Uterus (tissue), 4 donors: ENCODE results near the gene DNAH17. TPM values are rescaled to one million over a fixed set of nuclear protein-coding genes. Genes with fewer than 3 reads are reported as not detected.

Experiments
- DNase-seq, 2 donors: peaks; one replicate each; pipeline ENCODE4 v3.0.0-alpha.2; 2019 to 2020
- H3K27ac ChIP-seq, 2 donors: fragments of 200-600 bp; sonication (generic); 1 replicate in 1 of 2; 2 replicates in 1 of 2; pipeline ENCODE4 v1.5.1; 2016 to 2018
- H3K27me3 ChIP-seq, 2 donors: fragments of 200-600 bp; sonication (generic); one replicate each; pipeline ENCODE4 v1.5.1; 2018 to 2019; ENCODE audit warnings: control low read depth in 1 of 2
- H3K36me3 ChIP-seq, 2 donors: fragments of 200-600 bp; sonication (generic); one replicate each; pipeline ENCODE4 v1.5.1; 2019; ENCODE audit warnings: control low read depth in 1 of 2
- H3K4me1 ChIP-seq, 2 donors: fragments of 200-600 bp; sonication (generic); one replicate each; pipeline ENCODE4 v1.5.1; 2018 to 2019; ENCODE audit warnings: control low read depth in 1 of 2
- H3K4me3 ChIP-seq, 2 donors: fragments of 200-600 bp; sonication (generic); 1 replicate in 1 of 2; 2 replicates in 1 of 2; pipeline ENCODE4 v1.5.1; 2018 to 2019; ENCODE audit warnings: mild to moderate bottlenecking in 1 of 2
- H3K9me3 ChIP-seq, 2 donors: fragments of 200-600 bp; sonication (generic); one replicate each; pipeline ENCODE4 v1.5.1; 2019; ENCODE audit warnings: control low read depth in 1 of 2
- CTCF ChIP-seq, 4 experiments: fragments of 200-600 bp in 2 of 4; fragments of 450-650 bp in 2 of 4; sonication (generic) in 2 of 4; IDR thresholded peaks; one replicate each; pipeline ENCODE4 v1.5.1; 2016 to 2019; ENCODE audit warnings: antibody characterized with exemption in 4 of 4, mild to moderate bottlenecking in 2 of 4, moderate library complexity in 1 of 4
- POLR2A ChIP-seq, 2 donors: fragments of 450-650 bp; IDR thresholded peaks; one replicate each; pipeline ENCODE4 v1.6.1; 2016; ENCODE audit warnings: antibody characterized with exemption in 2 of 2, mild to moderate bottlenecking in 1 of 2, moderate library complexity in 1 of 2
- intact Hi-C: fragments of 100-400 bp; cut with DNase I; formaldehyde crosslinking; loops from one replicate; pipeline ENCODE4 v1.15.1; 2023; ENCODE audit warnings: low total_unique reads
- total RNA-seq, 4 donors: library from RNA; depleted of rRNA in 3 of 4; stranded (reverse); fragments of >200 nt in 3 of 4; gene quantifications; one replicate each; pipeline versions ENCODE4 v1.1.0 to v1.2.4, GENCODE V29; 2014 to 2023
- donor health status: DM: yes; HTN: yes; CAD: no.

DNAH17 gene
- total RNA-seq, 4 donors from 2014 or later = 0.03 to 1.1 TPM; not detected in 2

- Histone ChIP-seq H3K27me3 (no peaks in the 10 kb centered on the region), H3K4me3 (no peak overlapping the region), H3K36me3 (no peaks in the 10 kb centered on the region), H3K4me1 (no peaks in the 10 kb centered on the region), H3K27ac (peak overlapping the region; percentile 67 to 84), H3K9me3 (no peaks in the 10 kb centered on the region)
- DNase-seq = peak; percentile 38 to 44
- intact Hi-C loops = no loop called here
- TF ChIP-seq CTCF (IDR thresholded peaks at IDR 0.05) (no peak), POLR2A (IDR thresholded peaks at IDR 0.05) (peak in 1 of 2 donors; percentile 17)
Observed at GRCh38 chr17:78416791-78417530, 160.2 kb downstream of the DNAH17 start.

GRCh38 chr17:78415821-78416711 is 161.1 kb downstream of the DNAH17 start:
- Histone ChIP-seq H3K4me3 (no peak overlapping the region), H3K27ac (peak overlapping the region; percentile 67 to 84), H3K4me1 (no peaks in the 10 kb centered on the region), H3K9me3 (no peaks in the 10 kb centered on the region), H3K36me3 (no peaks in the 10 kb centered on the region), H3K27me3 (no peaks in the 10 kb centered on the region)
- intact Hi-C loops = no loop called here
- TF ChIP-seq CTCF (IDR thresholded peaks at IDR 0.05) (no peak), POLR2A (IDR thresholded peaks at IDR 0.05) (no peak)
- no peak for DNase-seq

- Histone ChIP-seq H3K4me1 (no peaks in the 10 kb centered on the region), H3K9me3 (no peaks in the 10 kb centered on the region), H3K27ac (no peak overlapping the region), H3K36me3 (no peaks in the 10 kb centered on the region), H3K27me3 (no peaks in the 10 kb centered on the region), H3K4me3 (no peak overlapping the region)
- DNase-seq = no peak
- TF ChIP-seq POLR2A (IDR thresholded peaks at IDR 0.05) = no peak
- no peak for TF ChIP-seq CTCF (IDR thresholded peaks at IDR 0.05)
- intact Hi-C loops = no loop called here
Observed at GRCh38 chr17:78414178-78415162, 162.7 kb downstream of the DNAH17 start.

- Histone ChIP-seq H3K27me3 (no peaks in the 10 kb centered on the region), H3K4me3 (no peak overlapping the region), H3K4me1 (peaks cover 0 to 5% of the 10 kb centered on the region in 2 donors), H3K9me3 (no peaks in the 10 kb centered on the region), H3K36me3 (no peaks in the 10 kb centered on the region), H3K27ac (no peak overlapping the region)
- no peak for DNase-seq
- intact Hi-C loops = no loop called here
- TF ChIP-seq CTCF (IDR thresholded peaks at IDR 0.05) = no peak
- TF ChIP-seq POLR2A (IDR thresholded peaks at IDR 0.05) = no peak
Observed at GRCh38 chr17:78412403-78412802, 164.8 kb downstream of the DNAH17 start.
